Skeletal muscle cell (primary cell): ENCODE measurements around the gene CHRND.

Experiments
- DNase-seq: peaks from one replicate; pipeline ENCODE4 v3.0.0-alpha.2; 2010; ENCODE audit warnings: low read depth
- H3K4me3 ChIP-seq: 2 replicates; pipeline ENCODE4 v1.5.1; 2011; ENCODE audit warnings: low read depth, mild to moderate bottlenecking, control low read depth, low read length, moderate library complexity

The CHRND gene

GRCh38 chr2:232486558-232487384, 39.2 kb upstream of the CHRND start:
- no peak for DNase-seq
- H3K4me3 ChIP-seq = no peak overlapping the region

GRCh38 chr2:232487385-232488096, 38.4 kb upstream of the CHRND start, which contains the start of gene ECEL1:
TSS of gene ECEL1 (minus strand) at chr2:232487834. CDS start at chr2:232486653, 1,181 bp downstream.
- no peak within 1 kb of the TSS for H3K4me3 ChIP-seq

DNA sequence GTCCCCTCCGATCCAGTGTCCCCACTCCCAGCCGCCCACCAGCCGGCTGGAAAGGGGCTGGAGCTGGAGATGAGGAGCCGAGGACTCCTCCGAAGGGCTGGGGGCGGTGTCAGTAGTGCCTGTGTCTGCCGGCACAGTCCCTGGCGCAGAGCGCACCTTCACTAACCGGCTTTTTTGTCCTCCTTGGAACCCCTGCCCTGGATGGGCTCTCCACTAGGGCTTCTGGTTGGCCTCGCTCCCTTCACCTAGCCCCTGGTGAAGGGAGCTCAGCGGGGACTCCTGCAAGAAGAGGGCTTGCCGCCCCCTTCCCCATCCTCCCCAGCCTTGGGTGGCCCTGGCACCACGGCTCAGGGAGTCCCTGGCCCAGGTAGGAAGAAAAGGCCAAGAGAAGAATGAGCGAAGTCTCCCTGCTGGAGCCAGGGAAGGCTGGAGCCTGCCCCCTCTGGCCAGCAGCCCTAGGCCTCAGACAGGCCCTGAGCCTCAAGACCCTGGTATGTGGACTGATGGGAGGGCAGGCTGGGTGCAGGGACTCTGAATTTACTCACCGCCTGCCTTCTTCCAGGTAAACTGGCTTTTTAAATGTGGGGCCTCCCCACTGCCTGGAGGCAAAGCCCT, 37.8 kb upstream of the CHRND start:
- H3K4me3 ChIP-seq = no peak overlapping the region
- DNase-seq = no peak

More at GRCh38 chr2:232487385-232488096, 38.4 kb upstream of the CHRND start, which contains the start of gene ECEL1:
- DNase-seq = no peak

DNA sequence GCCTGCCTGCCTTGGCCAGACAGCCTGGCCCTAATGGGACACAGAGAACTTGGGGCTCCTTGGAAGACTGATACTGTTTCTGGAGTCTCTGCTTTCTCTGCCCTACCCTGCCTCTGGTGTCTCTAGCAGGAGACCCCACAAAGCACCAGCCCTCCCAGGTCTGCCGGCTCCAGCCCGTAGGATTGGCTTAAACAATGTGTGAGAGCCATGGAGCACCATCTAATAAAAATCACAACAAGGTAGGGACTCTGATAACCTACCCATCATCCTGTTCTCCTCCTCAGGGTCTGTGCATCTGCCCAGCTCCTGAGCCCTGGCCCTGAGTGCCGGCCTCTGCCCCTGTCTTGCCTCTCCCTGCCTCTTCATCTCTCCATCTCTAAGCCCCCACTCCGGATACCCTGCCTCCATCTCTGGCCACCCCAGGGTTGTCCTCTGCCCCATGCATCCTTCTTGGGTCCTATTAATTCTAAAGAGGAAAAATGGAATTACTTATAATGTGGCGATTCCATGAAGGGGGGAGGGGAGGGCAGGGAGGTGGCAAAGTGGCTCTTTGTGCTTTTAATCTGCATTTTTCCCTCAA, 37.1 kb upstream of the CHRND start:
- H3K4me3 ChIP-seq = no peak overlapping the region
- DNase-seq = no peak

- DNase-seq = no peak
- H3K4me3 ChIP-seq = no peak overlapping the region
Observed at GRCh38 chr2:232489516-232490220, 36.3 kb upstream of the CHRND start.

GRCh38 chr2:232490221-232491138, 35.5 kb upstream of the CHRND start:
- no peak overlapping the region for H3K4me3 ChIP-seq
- DNase-seq = no peak

- DNase-seq = no peak
- no peak overlapping the region for H3K4me3 ChIP-seq
Observed at GRCh38 chr2:232491139-232491780, 34.7 kb upstream of the CHRND start.

DNA sequence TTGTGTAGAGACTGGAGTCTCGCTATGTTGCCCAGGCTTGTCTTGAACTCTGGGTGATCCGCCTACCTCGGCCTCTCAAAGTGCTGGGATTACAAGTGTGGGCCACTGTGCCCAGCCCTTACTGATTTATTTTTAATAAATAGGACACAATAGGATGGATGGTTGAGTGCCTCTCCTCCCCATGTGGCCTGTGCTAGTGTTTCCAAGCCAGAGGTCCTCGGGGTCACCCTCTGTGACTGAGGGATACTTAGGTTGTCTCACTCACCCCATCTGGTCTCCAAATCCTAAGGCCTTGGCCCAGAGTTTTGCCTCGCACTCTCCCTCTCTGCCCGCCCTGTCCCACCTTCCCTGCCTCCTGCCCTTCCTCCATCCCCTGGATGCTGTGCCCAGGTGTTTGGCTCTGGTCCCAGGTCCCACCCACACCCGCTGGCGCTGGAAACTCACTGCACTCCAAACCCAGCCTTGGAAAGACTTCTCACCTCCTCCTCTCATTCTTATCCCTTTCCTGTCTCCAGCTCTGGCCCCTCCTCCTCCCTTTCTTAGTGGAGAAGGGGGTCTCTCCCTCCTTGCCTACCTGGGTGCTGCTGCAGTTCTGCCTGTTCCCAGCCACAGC, 33.6 kb upstream of the CHRND start:
- no peak overlapping the region for H3K4me3 ChIP-seq
- DNase-seq = no peak

DNA sequence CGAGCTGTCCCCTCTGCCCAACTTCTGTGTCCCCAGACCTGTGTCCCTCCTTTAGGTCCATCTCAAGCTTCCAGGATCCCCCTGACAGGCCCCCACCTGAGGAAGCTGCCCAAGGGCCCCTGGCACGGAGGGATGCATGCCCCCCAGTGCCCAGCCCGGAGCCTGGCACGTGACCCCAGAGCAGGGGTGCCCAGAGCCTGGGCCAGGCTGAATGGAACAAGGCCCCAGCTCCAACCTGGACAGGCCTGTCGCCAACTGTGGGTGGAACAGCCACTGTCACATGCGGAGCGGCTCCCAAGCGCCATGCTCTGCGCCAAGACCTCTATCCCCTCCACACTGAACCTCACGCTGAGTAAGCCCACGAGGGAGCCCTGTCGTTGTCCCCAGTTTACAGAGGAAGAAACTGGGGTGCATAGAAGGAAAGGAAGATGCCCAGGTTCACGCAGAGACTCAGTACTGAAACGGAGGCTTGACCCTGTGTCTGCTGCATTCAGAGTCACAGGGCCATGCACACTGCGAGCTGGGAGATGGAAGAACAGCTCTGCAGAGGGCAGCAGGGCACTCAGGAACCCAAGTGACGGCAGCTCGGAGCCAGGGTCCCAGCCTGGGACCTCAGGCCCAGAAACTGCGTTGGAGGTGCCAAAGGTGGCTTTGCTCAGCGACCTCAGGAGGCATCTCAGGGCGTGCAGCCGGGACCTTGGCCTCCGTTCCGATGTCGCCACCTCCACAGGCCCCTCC, 32.8 kb upstream of the CHRND start:
- DNase-seq = no peak
- no peak overlapping the region for H3K4me3 ChIP-seq

DNA sequence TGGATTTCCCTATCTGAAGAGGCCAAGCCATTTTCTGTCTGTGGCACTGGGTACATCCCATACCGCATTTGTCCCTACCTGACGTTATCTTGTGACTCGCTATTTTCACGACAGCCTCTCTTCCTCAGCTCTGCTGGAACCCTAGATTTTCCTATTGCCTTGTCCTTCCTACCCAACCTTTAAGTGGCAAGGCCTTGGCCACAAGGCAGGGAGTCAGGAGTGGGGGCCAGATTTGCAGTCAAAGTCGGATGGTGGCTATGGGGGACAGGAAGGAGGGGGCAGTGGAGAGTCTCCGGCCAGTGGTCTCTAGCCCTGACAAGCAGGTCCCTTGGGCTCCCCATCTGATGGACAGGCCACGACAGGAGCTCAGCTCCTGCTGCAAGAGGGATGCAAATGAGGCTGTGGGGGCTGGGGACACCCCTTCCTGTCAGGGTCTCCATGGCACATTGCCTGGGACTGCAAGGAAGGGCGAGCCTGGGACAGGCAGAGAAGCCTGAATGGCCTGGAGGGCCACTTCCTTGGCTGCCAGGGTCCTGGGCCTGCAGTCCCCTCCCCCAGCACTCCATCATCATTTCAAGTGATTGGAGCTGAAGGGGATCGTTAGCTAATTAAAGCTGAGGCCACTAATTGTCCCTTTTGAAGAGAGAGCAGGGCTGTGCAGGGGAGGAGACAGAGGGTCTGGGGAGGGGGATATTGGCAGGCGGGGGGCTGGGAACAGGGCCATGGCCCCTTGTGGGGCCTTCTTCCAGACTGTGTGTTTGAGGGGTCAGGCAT, 32.1 kb upstream of the CHRND start:
- no peak for DNase-seq

DNA sequence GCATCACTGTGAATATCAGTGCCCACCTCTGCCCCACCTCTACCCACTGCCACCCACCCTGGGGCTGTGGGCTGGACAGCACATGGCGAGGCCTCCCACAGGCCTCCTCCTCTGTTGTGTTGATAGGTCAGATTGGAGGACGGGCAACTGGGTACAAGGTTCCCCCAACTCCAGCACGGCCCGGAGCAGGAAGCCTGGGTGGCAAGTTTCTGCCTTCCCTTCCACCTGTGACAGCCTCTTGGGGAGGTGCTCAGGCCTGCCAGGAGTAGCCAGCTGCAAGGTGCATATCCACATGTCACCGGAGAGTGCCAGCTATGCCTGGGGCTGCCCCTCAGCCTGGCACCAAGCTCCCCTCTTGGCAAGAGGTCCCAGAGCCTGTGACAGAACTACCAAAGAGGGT, 31.4 kb upstream of the CHRND start:
- no peak for DNase-seq
- H3K4me3 ChIP-seq = no peak overlapping the region

More for the DNA sequence above, 32.1 kb upstream of the CHRND start:
- no peak overlapping the region for H3K4me3 ChIP-seq

DNA sequence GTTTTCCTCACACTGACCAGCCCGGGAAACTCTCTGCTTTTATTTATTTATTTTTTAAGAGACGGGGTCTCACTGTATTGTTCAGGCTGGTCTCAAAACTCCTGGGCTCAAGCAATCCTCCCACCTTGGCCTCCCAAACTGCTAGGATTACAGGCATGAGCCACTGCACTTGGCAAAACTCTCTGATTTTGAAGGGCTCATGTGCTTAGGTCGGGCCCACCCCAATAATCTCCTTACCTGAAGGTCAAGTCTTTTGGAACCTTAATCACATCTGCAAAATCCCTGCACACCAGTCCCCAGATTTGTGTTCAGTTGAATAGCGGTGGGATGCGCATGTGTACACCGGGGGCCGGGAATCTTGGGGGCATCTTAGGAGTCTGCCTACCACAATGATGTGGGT, 30.7 kb upstream of the CHRND start:
- H3K4me3 ChIP-seq = no peak overlapping the region
- DNase-seq = no peak

GRCh38 chr2:232496501-232497270, 29.3 kb upstream of the CHRND start:
- DNase-seq = no peak
- H3K4me3 ChIP-seq = no peak overlapping the region

DNA sequence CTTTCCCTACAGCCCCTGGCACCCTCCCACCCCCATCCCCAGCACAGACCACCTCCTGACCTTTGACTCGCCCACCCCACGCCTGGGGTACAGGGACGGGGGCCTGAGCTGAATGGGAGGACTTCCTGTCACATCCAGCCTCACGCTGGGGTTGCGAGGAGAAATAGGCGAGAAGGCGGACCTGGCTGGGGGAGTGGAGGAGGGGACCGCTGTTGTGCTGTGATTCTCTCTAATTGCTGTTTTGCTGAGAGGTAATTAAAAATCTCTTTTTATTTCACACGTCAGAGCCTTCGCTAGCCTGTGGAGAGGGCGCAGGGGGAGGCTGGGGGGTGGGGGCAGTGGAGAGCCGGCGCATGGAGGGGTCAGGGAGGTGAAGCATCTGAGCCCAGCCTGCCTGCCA, 28.6 kb upstream of the CHRND start:
- no peak overlapping the region for H3K4me3 ChIP-seq
- no peak for DNase-seq

DNA sequence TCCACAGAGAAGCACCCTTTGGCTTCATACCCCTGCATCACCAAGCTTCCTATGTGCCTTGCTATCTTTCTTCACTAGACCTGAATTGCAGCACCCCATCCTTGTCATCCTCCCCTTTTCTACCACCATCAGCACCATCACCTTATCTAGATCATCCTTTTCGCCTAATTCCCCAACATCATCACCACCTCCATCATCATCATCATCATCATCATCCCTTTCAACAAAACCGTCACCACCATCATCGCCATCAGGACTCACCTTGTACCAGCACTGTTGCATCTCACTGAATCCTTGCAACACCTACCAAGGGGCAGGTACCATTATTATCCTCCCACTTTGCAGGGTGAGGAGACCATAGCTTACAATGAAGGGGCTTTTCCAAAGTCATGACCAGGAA, 27.5 kb upstream of the CHRND start:
- no peak for DNase-seq
- no peak overlapping the region for H3K4me3 ChIP-seq
